Nephron progenitor cell (in vitro differentiated cells): ENCODE data around the gene SHROOM1.
A peak's percentile ranks its signal among the peaks of the same experiment; 100 is the strongest.

ENCODE experiments used
- DNase-seq: peaks from one replicate; pipeline ENCODE4 v3.0.0; 2021
- H3K27ac Mint-ChIP-seq: 2 replicates; pipeline ENCODE4 v1.8.0; 2021; ENCODE audit warnings: mild to moderate bottlenecking, moderate library complexity, mixed read lengths
- H3K27me3 Mint-ChIP-seq: 2 replicates; pipeline ENCODE4 v1.8.0; 2021; ENCODE audit warnings: mild to moderate bottlenecking, low read depth, mixed read lengths; ENCODE audit not compliant: poor library complexity
- H3K36me3 Mint-ChIP-seq: 2 replicates; pipeline ENCODE4 v1.8.0; 2021; ENCODE audit warnings: low read depth, mixed read lengths
- H3K4me1 Mint-ChIP-seq: 2 replicates; pipeline ENCODE4 v1.8.0; 2021; ENCODE audit warnings: mixed read lengths
- H3K4me3 Mint-ChIP-seq: 2 replicates; pipeline ENCODE4 v1.8.0; 2021; ENCODE audit warnings: mild to moderate bottlenecking, moderate library complexity, mixed read lengths
- H3K9me3 Mint-ChIP-seq: 2 replicates; pipeline ENCODE4 v1.8.0; 2021; ENCODE audit warnings: mild to moderate bottlenecking, moderate library complexity, mixed read lengths
- CTCF ChIP-seq: fragments of 200-600 bp; sonication (generic); IDR thresholded peaks from 2 replicates; pipeline ENCODE4 v1.5.0; 2021; ENCODE audit warnings: antibody characterized with exemption

The SHROOM1 gene

GRCh38 chr5:132812781-132813598 lies 17.5 kb downstream of the SHROOM1 start, which contains the start of gene SOWAHA:
TSS of gene SOWAHA (plus strand) at chr5:132813302. CDS start at chr5:132813622, 320 bp downstream.
- H3K4me1 Mint-ChIP-seq: peaks cover 11% of the 10 kb centered on the region
- H3K36me3 Mint-ChIP-seq: no peaks in the 10 kb centered on the region
- H3K27ac Mint-ChIP-seq: no peak within 1 kb of the TSS
- no peak for TF ChIP-seq CTCF
- peaks cover 85% of the 10 kb centered on the region for H3K27me3 Mint-ChIP-seq
- peaks cover 5% of the 10 kb centered on the region for H3K9me3 Mint-ChIP-seq
- H3K4me3 Mint-ChIP-seq: peak within 1 kb of the TSS; percentile 75
- DNase-seq: peak; percentile 54

- H3K4me1 Mint-ChIP-seq: peaks cover 15% of the 10 kb centered on the region
- DNase-seq: no peak
- peak overlapping the region; percentile 75 for H3K4me3 Mint-ChIP-seq
- TF ChIP-seq CTCF: no peak
- peaks cover 81% of the 10 kb centered on the region for H3K27me3 Mint-ChIP-seq
- peaks cover 5% of the 10 kb centered on the region for H3K9me3 Mint-ChIP-seq
- no peak overlapping the region for H3K27ac Mint-ChIP-seq
- no peaks in the 10 kb centered on the region for H3K36me3 Mint-ChIP-seq
Observed at GRCh38 chr5:132812123-132812765, 18.2 kb downstream of the SHROOM1 start.

GRCh38 chr5:132810605-132811004 lies 19.8 kb downstream of the SHROOM1 start:
- Mint-ChIP-seq H3K27me3 (peaks cover 70% of the 10 kb centered on the region), H3K4me3 (no peak overlapping the region), H3K36me3 (no peaks in the 10 kb centered on the region), H3K4me1 (peaks cover 20% of the 10 kb centered on the region), H3K27ac (no peak overlapping the region), H3K9me3 (peaks cover 5% of the 10 kb centered on the region)
- no peak for DNase-seq
- no peak for TF ChIP-seq CTCF

- Mint-ChIP-seq H3K36me3 (no peaks in the 10 kb centered on the region), H3K4me1 (peaks cover 16% of the 10 kb centered on the region), H3K4me3 (no peak overlapping the region)
Observed at GRCh38 chr5:132808866-132809265, 21.6 kb downstream of the SHROOM1 start.

GRCh38 chr5:132808448-132808847 lies 22.0 kb downstream of the SHROOM1 start:
- Mint-ChIP-seq H3K9me3 (peaks cover 10% of the 10 kb centered on the region), H3K27me3 (peaks cover 68% of the 10 kb centered on the region), H3K4me1 (peaks cover 16% of the 10 kb centered on the region), H3K4me3 (no peak overlapping the region), H3K27ac (no peak overlapping the region), H3K36me3 (no peaks in the 10 kb centered on the region)
- TF ChIP-seq CTCF: no peak
- DNase-seq: no peak

More at GRCh38 chr5:132808866-132809265, 21.6 kb downstream of the SHROOM1 start:
- DNase-seq: no peak
- H3K9me3 Mint-ChIP-seq: peaks cover 10% of the 10 kb centered on the region
- H3K27me3 Mint-ChIP-seq: peaks cover 64% of the 10 kb centered on the region
- no peak for TF ChIP-seq CTCF
- H3K27ac Mint-ChIP-seq: no peak overlapping the region
